GM18507 (cell line): ENCODE results near the gene PTPRK.

Experiments
- DNase-seq: peaks from one replicate; pipeline ENCODE4 v3.0.0; 2011; ENCODE audit warnings: low read depth; ENCODE audit not compliant: insufficient read length; ENCODE audit errors: extremely low spot score
- FAIRE-seq: peaks from 2 replicates; lab custom pipeline; 2011; peaks lifted over from hg19 to GRCh38; lab: Jason Lieb, UNC

The PTPRK gene

GRCh38 chr6:128518434-128519131, 1.8 kb downstream of the PTPRK start:
- DNase-seq (no peak), FAIRE-seq (no peak)

- no peak for FAIRE-seq
- no peak for DNase-seq
Observed at GRCh38 chr6:128517124-128517523, 3.3 kb downstream of the PTPRK start.

GRCh38 chr6:128516514-128516898, 3.9 kb downstream of the PTPRK start:
- FAIRE-seq (peak; percentile 50), DNase-seq (no peak)

GRCh38 chr6:128515550-128516513, 4.6 kb downstream of the PTPRK start:
- DNase-seq (no peak), FAIRE-seq (peak; percentile 46)

GRCh38 chr6:128513878-128514277, 6.5 kb downstream of the PTPRK start:
- FAIRE-seq (no peak), DNase-seq (no peak)

GRCh38 chr6:128512296-128512695, 8.1 kb downstream of the PTPRK start:
- FAIRE-seq: no peak
- DNase-seq: no peak

- DNase-seq (no peak), FAIRE-seq (peak; percentile 86)
Observed at GRCh38 chr6:128511506-128511905, 8.9 kb downstream of the PTPRK start.

- FAIRE-seq (no peak), DNase-seq (no peak)
Observed at GRCh38 chr6:128509709-128510108, 10.7 kb downstream of the PTPRK start.

GRCh38 chr6:128508588-128509296, 11.7 kb downstream of the PTPRK start:
- FAIRE-seq: no peak
- no peak for DNase-seq

GRCh38 chr6:128507337-128508310, 12.8 kb downstream of the PTPRK start:
- FAIRE-seq (no peak), DNase-seq (no peak)

- no peak for FAIRE-seq
- no peak for DNase-seq
Observed at GRCh38 chr6:128505603-128506002, 14.8 kb downstream of the PTPRK start.

GRCh38 chr6:128504003-128504654, 16.3 kb downstream of the PTPRK start:
- no peak for FAIRE-seq
- DNase-seq: no peak

- no peak for DNase-seq
- no peak for FAIRE-seq
Observed at GRCh38 chr6:128500749-128501600, 19.4 kb downstream of the PTPRK start.

GRCh38 chr6:128500014-128500413, 20.4 kb downstream of the PTPRK start:
- no peak for FAIRE-seq
- no peak for DNase-seq

- no peak for FAIRE-seq
- DNase-seq: no peak
Observed at GRCh38 chr6:128499079-128499731, 21.2 kb downstream of the PTPRK start.

- FAIRE-seq: no peak
- DNase-seq: no peak
Observed at GRCh38 chr6:128498234-128498633, 22.2 kb downstream of the PTPRK start.
